Activated CD4-positive, alpha-beta T cell treated with anti-CD3 and anti-CD28 coated beads for 4 hours (primary cell): ENCODE results near the gene DPF3.
"Not testable (repeated sequence)": the region's sequence is repeated elsewhere in the genome, so short reads cannot be mapped to it uniquely, and the experiment has no call there.

Source experiments
- DNase-seq, 2 donors: peaks; one replicate each; pipeline ENCODE4 v3.0.0-alpha.2; 2020

DPF3 gene

DNA sequence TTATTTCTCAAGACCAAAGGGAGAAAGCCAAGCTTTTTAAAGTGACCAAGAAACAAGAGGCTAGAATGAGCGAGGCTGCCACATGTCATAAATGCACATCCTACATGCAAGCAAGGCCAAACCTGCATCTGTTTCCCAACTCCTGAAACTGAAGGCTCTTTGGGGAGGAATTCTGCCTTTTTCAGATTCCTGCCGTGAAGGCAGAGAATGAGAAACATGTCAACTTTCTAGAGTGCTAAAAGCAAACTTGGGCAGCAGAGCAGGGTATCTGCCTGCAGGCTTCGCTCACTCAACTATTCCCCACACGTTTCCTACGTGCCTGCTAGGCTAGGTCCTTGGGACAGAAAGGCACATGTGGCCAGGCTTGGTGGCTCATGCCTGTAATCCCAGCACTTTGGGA lies 15.2 kb downstream of the DPF3 start:
- no peak for DNase-seq

DNA sequence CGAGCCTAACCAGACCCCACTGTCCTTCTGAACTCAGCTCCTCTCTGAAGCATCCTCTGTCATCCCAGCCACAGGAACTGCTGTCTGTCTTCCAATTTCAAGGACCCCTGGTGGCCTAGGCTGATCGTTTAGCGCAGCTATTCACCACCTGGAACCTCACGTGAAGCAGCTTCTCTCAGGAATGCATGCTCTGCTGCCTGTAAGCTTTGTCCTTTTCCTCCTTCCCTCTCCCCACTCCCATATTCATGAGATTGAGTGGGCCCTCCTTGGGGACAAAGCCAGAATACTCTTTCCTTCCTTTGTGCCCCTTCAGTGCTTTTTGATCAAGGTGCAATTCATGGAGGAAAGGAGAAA lies 17.2 kb downstream of the DPF3 start:
- no peak for DNase-seq

GRCh38 chr14:72876005-72876709 lies 17.7 kb downstream of the DPF3 start:
- no peak for DNase-seq

GRCh38 chr14:72870878-72871277 lies 23.0 kb downstream of the DPF3 start:
- DNase-seq = not testable (repeated sequence)

DNA sequence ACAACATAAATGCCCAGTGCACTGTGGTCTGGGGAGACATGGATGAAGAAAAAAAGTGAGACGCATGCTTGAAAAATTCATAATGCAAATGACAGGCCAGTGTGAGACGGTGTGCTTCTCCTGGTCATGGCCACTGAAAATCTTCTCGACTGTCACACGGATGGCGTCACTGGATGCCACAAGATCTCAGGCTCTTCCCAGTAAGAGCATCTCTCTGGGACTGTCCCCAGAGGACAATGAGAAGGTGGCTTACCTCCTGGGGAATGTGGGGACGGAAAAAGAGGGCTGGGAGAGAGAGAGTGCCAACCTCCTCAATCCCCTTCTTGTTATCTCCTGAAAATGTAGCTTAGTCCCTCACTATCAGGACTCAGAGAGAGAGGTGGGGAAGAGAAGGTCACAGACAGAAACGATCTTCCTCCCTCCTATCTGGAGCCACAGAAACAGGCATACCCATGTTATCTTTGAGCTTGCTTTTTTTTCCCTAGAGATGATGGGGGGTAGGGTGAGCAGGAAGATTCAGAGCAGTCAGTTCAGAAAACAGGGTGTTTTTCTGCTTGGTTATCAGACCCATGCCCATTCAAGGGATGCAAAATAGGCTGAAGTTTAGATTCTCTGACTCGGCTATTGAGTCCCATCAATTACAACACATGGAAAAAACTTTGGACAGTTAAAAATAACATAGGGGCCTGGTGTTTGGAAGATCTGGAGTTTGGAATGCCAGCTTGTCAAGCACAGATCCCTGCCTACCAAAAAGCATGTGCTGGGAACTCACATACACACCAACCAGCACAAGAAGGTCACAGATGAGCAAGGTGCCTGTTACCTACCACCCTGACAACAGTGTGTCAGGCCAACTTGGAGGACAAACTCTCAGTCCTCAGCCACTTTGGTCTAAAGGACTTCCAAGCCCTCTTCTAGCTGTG lies 24.2 kb downstream of the DPF3 start:
- DNase-seq = no peak

DNA sequence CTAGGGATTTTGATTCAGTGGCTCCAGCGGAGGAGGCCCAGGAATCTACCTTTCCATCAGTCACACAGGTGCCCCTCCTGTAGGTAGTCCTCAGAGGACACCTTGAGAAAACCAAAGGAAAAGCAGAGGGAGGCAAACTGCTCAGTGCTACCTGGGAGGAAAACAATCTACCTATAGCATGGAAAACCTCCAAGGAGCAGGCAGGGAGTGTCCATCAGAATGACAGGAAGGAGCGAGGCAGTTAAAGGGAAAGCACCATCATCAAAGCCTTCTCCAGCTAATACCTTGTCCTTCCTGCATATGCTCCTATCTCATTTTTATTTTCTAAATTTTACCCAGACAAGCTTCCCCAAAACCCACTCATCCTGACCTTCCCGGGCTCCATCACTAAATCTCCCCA lies 25.4 kb downstream of the DPF3 start:
- DNase-seq = no peak

- no peak for DNase-seq
These were observed 29.1 kb downstream of the DPF3 start for GRCh38 chr14:72864712-72865365.

- no peak for DNase-seq
These were observed 30.5 kb downstream of the DPF3 start for GRCh38 chr14:72863216-72864006.

DNA sequence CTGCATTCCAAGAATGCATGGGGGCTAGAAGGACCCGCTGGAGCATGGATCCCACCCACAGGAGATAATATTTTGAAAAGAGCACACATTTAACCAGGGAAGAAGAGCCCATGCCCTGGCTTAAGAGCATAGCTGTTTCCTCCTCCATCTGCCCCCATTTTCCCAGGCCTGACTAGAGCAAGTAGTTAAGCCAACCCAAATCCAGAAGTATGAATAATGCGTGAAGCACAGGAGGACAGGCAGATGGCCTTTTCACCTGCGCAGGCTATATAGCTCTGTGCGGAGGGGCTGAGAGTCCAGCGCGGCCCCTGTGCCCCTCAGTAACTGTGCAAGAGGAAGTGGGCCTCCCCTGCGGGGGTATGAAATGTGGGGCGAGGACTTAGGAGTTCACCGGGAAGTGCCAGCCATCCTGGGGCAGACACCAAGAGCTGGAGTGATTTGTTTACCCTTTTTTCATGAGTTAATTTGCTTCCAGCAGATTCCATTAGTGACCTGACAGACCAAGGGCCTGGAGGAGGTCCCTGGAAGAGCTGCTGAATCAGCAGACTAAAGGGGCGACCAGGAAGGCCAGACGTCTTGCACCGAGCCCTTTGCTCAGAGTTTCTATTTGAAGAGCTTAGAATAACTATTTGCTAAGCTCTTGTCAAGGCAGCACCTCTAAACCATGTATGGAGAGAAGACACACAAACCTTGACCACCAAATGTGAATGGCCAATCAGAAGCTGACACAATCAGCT lies 37.2 kb downstream of the DPF3 start:
- no peak for DNase-seq

DNA sequence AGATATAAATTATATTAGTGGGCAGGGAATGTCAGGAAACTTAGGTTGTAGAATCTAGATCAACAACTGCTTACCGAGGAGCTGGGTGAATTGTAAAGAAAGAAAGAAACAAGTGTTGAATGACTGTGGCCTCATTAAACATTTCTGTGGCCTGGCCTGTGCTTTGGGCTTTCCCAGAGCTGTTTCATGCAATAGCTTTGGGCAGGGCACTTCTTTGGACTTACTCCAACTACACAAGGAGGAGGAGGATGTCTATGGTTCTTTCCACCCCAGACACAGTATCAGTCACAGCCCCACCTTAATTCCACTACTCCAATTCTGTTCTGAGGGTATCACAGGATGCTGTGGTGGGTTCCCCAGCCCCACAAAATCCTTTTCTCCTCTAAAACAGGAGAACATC lies 38.0 kb downstream of the DPF3 start:
- DNase-seq = no peak

GRCh38 chr14:72852194-72852593 lies 41.7 kb downstream of the DPF3 start:
- DNase-seq = no peak

- DNase-seq = no peak
These were observed 42.3 kb downstream of the DPF3 start for GRCh38 chr14:72851635-72852034.

DNA sequence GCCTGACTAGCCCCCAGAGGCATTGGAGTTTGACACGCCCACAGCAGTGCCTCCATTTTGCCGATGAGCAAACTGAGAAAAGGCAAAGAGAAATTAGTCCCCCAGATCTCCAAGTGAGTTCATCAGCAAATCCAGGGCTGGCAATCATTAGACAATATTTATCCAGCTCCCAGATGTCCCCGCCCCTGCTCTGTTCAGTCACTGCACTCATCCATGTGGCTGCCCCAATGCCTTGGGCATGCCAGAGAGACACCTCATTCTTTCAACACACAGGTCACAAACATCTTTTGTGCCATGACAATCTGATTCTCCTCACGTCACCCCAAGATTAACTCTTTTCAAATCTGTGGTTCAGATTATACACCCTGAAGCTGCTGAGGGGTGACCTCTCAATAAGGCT lies 43.5 kb downstream of the DPF3 start:
- no peak for DNase-seq

- DNase-seq = no peak
These were observed 44.7 kb downstream of the DPF3 start for GRCh38 chr14:72849222-72849621.

DNA sequence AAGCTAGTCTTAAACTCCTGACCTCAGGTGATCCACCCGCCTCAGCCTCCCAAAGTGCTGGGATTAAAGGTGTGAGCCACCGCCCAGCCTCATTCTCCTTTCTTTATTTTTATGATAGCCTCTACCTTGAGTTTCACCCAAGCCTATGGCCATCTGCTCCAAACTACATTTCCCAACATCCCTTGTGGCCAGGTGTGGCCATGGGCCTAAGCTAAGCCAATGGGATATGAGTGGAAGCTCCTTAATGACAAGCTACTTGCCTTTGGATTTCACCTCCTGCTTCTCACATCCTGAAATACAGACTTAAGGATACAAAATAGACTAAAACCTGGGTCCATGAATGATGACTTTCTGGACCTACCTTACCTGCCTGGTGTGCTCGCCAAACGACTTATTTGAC lies 46.2 kb downstream of the DPF3 start:
- DNase-seq = no peak

DNA sequence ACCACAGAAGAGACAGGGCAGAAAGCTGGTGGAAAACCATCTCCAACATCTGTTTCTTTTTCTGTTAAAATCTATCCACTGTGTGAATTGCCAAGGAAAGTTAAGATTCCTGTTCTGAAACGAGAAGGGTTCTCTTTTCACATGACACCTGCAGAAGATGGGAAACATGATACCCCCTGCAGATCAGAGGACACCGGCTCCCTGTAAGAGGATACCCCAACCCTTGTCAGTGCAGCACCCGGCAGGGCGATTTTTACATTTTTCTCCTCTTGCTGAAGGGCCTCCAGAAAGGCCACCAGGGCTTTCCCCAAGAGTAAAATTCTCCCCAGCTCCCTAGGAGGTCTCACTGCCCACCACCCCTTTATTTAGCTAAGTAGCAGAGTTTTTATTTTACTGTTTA lies 48.2 kb downstream of the DPF3 start:
- no peak for DNase-seq

DNA sequence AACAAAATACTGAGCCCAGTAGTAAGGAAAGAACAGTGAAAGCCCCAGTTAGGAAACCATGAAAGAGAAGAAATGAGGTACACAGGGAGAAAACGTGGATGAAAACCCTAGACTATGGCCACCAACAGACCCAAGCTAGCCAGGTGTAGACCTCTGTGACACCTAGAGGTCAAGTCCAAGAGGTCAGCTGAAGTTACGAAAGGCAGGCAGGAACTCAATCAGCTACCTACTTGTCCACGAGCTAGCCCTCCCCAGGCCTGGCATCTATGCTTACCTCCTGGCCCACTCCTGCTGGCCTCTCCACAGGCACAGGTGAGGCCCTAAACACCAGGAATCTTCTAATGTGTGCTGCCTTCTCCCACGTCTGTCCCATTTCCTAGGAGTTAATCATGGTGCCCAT lies 48.7 kb downstream of the DPF3 start:
- no peak for DNase-seq

DNA sequence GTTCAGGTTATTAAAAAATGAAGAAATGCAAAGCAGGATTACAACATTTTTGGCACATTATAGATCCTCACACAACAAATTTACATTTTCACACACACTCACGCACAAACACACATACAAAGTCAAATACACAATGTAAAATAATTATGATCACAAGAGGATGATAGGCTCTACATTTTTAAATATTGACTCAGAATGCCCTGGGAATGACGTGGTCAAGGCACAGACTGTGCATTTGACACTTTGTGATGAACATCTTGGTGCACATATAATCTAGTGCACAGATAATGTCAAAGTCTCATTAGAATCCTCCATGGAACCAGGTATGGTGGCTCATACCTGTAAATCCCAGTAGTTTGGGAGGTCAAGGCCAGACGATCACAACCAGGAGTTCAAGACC lies 49.4 kb downstream of the DPF3 start:
- no peak for DNase-seq

DNA sequence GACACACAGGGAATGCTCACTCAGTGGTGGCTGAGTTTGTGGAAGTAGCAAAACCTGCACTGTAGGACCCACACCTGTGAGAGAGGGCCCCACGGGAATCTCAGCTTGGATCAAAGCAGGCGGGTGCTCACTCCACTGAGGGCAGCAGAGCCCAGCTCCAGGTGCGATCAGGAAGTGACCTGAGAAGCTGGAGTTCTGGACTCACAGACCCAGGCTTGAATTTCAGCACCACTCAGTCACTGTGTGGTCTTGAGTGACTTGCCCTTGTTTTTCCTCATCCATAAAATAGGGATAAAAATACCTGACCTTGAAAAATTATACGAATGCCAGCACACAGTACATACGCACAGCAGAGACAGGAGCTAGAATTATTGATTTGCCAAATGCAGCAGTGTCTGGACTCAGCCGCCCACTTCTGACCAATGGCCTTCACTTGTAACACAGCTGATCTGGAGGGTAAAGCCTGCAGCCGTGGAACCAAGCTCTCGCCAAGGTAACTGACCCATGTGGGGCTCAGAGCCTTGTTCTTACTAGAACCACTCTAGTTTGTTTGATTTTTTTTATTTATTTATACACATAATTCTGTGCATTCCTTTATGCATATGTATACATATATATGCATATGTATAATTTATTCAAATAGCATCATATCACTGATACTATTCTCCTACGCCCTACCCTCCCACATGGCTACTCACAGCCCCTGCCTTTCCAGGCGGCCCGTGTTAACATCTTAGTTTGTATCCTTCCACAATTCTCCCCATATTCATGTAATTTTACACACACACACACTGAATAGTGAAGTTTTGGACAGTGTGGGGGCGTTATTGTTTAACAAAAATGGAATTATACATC lies 53.9 kb downstream of the DPF3 start:
- no peak for DNase-seq

- no peak for DNase-seq
These were observed 54.5 kb downstream of the DPF3 start for GRCh38 chr14:72839351-72839750.

- DNase-seq = no peak
These were observed 57.8 kb downstream of the DPF3 start for GRCh38 chr14:72836085-72836484.
